ENCODE measurements around the gene SPP2.

GRCh38 chr2:234020332-234020731 is 30.2 kb upstream of the SPP2 start:
- TF ChIP-seq POLR2AphosphoS5 (IDR thresholded peaks at IDR 0.05) (no peak), CTCF (IDR thresholded peaks at IDR 0.05) (no peak), POLR2A (IDR thresholded peaks at IDR 0.05) (no peak), EP300 (IDR thresholded peaks at IDR 0.05) (no peak)

Measured in suprapubic skin (tissue), 4 donors.